ENCODE measurements around the gene EHF.

DNA sequence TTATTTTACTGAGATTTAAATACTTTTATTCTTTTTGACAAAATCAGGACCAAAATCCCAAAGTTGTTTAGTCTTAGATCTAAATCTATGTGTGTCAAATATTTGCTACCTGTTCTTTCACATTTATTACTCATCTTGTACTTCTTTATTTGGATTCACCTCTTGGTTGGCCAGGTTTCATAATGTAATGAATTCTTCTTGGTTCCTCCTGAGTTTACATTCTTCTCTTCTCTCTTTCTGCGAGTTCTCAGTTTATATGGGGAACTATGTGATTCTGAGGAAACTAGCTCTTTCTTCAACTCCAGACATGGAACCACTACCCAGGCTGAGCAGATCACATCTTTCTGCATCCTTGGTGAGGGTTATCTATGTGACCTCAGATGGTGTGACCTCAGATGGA, 50.2 kb downstream of the EHF start:
- TF ChIP-seq, protein P1, sequence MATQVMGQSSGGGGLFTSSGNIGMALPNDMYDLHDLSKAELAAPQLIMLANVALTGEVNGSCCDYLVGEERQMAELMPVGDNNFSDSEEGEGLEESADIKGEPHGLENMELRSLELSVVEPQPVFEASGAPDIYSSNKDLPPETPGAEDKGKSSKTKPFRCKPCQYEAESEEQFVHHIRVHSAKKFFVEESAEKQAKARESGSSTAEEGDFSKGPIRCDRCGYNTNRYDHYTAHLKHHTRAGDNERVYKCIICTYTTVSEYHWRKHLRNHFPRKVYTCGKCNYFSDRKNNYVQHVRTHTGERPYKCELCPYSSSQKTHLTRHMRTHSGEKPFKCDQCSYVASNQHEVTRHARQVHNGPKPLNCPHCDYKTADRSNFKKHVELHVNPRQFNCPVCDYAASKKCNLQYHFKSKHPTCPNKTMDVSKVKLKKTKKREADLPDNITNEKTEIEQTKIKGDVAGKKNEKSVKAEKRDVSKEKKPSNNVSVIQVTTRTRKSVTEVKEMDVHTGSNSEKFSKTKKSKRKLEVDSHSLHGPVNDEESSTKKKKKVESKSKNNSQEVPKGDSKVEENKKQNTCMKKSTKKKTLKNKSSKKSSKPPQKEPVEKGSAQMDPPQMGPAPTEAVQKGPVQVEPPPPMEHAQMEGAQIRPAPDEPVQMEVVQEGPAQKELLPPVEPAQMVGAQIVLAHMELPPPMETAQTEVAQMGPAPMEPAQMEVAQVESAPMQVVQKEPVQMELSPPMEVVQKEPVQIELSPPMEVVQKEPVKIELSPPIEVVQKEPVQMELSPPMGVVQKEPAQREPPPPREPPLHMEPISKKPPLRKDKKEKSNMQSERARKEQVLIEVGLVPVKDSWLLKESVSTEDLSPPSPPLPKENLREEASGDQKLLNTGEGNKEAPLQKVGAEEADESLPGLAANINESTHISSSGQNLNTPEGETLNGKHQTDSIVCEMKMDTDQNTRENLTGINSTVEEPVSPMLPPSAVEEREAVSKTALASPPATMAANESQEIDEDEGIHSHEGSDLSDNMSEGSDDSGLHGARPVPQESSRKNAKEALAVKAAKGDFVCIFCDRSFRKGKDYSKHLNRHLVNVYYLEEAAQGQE (IDR thresholded peaks at IDR 0.05; ENCODE audit: borderline replicate concordance) = no peak
- no peak for TF ChIP-seq POLR2AphosphoS5 (IDR thresholded peaks at IDR 0.05)
- TF ChIP-seq, protein P2, sequence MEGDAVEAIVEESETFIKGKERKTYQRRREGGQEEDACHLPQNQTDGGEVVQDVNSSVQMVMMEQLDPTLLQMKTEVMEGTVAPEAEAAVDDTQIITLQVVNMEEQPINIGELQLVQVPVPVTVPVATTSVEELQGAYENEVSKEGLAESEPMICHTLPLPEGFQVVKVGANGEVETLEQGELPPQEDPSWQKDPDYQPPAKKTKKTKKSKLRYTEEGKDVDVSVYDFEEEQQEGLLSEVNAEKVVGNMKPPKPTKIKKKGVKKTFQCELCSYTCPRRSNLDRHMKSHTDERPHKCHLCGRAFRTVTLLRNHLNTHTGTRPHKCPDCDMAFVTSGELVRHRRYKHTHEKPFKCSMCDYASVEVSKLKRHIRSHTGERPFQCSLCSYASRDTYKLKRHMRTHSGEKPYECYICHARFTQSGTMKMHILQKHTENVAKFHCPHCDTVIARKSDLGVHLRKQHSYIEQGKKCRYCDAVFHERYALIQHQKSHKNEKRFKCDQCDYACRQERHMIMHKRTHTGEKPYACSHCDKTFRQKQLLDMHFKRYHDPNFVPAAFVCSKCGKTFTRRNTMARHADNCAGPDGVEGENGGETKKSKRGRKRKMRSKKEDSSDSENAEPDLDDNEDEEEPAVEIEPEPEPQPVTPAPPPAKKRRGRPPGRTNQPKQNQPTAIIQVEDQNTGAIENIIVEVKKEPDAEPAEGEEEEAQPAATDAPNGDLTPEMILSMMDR (IDR thresholded peaks at IDR 0.05; ENCODE audit: poor library complexity, severe bottlenecking) = no peak
- TF ChIP-seq EP300 (conservative IDR thresholded peaks at IDR 0.05; ENCODE audit: poor library complexity, severe bottlenecking) = no peak
- TF ChIP-seq RAD21 (conservative IDR thresholded peaks at IDR 0.05) = no peak
- TF ChIP-seq TAF1 (IDR thresholded peaks at IDR 0.05; ENCODE audit: low read depth) = no peak
- TF ChIP-seq EZH2 (IDR thresholded peaks at IDR 0.05; ENCODE audit: borderline replicate concordance, insufficient read depth, low read length, poor library complexity, severe bottlenecking) = no peak
